Fibroblast of peridontal ligament (primary cell): ENCODE measurements around the gene RCAN2.

Source experiments
- DNase-seq: peaks from one replicate; pipeline ENCODE4 v3.0.0-alpha.2; 2010; ENCODE audit errors: extremely low read depth

RCAN2 gene

DNA sequence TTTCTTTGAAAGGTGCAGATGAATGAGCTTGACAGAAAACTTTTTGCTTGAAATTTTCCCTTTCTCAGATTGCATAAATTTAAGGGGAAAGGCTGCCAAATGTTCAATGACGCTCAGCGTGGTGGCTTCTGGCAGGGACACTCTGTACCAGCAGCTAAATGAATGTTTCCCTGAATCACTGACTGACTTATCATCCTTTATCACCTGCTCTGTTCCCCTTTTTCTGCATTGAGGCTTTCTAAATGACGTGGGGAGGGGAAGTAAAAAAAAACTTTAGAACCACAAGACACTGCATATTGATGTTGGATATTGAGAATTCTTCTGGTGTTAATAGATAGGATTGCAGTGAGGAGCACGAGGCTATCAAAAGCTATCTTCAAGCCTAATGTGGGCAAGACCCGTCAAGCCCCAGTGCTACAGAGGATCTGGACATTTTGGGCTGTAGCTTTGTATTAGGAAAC, 273.5 kb downstream of the RCAN2 start:
- DNase-seq, result no peak

DNA sequence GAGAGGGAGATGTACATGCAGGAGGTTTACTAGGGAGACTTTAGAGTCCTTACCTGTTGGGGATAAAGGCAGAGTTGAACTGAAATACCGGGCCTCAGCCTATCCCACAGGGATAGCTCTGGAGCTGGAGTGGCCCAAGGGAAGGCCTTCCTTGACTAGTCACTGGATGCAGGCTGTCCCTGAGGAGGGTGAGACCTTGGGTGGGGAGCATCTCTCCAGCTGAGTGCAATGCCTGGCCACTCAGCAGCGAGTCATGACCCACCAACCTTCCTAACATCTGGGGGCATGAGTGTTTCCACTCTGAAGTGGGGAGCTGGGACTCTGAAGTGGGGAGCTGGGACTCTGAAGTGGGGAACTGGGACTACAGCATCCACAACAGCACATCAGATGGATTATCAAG, 274.4 kb downstream of the RCAN2 start:
- no peak for DNase-seq

DNA sequence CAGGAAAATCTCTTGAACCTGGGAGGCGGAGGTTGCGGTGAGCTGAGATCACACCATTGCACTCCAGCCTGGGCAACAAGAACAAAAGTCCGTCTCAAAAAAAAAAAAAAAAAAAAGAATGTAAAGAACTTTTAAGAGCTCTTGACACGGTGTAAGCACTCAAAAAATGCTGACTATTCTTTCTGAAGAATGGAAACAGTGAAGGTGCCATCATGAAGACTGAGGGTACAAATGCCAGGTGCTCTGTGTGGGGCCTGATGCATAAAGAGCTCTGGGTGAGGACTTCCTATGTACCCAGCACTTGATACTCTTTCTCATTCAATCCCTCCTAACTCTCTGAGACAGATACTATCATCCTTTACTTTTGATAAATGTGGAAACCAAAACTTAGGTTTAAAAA, 275.5 kb downstream of the RCAN2 start:
- no peak for DNase-seq

DNA sequence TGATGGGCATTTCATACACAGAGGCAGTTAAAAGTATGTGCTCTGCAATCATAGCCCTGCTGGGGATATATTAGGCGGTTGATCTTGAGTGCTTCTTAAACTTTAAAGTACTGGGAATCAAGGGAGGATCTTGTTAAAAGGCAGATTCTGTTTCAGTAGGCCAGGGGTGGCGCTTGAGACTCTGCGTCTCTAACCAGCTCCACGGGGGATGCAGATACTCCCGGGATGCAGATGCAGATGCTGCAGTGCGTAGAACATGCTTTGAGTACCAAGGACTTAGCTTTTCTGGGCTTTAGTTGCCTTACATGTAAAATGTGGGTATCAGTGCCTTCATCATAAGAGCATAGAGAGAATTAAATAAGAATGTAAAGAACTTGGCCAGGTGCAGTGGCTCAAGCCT, 276.0 kb downstream of the RCAN2 start:
- no peak for DNase-seq

DNA sequence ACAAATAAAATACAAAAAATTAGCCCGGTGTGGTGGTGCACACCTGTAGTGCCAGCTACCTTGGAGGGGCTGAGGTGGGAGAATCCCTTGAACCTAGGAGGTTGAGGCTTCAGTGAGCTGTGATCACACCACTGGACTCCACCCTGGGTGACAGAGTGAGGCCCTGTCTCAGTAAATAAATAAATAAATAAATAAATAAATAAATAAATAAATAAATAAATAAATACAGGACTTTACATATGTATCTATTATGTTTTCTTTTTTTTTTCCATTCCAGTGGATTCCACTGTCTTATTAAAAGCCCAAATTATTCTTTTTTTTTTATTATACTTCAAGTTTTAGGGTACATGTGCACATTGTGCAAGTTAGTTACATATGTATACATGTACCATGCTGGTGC, 279.3 kb downstream of the RCAN2 start:
- DNase-seq, result no peak

DNA sequence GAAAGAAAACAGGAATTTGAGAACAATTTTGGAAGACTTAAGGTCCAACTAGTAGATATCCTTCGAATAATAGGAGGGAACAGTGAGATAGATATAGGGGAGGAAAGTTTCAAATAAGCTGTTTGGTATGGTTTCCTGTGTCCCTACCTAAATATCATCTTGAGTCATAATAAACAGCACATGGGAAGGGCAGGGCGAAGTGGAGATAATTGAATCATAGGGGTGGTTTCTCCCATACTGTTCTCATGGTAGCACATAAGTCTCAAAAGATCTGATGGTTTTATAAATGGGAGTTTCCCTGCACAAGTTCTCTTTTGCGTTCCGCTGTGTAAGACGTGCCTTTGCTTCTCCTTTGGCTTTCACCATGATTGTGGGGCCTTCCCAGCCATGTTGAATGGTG, 281.0 kb downstream of the RCAN2 start:
- DNase-seq, result no peak

DNA sequence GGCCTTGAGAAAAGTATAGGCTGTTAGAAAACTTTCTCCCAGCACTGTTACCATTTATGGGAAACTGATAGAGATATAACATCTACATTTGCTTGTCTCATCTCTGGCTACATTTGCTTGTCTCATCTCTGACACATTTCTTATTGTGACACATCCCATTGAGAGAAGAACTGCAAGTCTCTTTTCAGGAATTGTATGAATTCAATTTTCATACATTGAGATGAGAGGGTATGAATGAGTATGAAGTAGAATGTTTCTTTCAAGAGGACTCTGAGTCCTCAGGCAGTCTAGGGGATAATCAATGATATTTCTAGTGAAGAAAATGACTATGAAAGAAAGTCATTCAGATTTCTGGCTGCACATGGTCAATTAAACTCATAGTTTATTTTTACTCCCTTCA, 282.9 kb downstream of the RCAN2 start:
- DNase-seq, result no peak

DNA sequence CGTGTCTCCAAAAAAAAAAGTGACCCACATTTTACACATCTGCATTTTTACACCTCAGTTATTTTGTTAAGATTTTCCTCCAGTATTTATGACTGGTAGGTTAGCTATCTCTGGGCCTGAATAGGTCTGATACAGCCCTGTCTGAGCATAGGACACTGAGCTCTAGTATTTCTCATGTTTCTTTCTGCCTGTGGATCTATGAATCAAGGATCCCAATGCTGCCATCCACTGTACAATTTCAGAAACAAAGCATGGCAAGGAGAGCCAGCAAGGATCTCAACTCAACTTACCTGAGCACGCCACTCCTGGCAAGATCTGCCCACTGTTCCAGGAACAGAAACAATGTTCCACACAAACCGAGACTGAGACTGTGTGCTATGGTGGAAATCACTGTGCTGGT, 284.1 kb downstream of the RCAN2 start:
- DNase-seq, result no peak

DNA sequence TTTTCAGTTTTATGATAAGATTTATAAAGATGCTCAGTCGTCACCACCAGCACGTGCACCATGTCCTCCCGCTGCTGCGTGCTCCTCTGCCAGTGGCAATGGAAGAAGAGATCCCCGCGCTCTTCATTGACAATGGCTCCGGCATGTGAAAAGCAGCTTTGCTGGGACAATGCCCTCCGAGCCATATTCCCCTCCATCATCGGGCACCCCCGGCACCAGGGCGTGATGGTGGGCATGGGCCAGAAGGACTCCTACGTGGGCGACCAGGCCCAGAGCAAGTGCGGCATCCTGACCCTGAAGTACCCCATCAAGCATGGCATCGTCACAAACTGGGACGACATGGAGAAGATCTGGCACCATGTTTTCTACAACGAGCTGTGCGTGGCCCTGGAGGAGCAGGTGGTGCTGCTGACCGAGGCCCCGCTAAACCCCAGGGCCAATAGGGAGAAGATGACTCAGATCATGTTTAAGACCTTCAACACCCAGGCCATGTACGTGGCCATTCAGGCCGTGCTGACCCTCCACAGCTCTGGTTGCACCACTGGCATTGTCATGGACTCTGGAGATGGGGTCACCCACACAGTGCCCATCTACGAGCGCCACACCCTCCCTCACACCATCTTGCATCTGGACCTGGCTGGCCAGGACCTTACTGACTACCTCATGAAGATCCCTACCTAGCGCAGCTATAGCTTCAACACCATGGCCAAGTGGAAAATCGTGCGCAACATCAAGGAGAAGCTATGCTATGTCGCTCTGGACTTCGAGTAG, 286.2 kb downstream of the RCAN2 start:
- no peak for DNase-seq

DNA sequence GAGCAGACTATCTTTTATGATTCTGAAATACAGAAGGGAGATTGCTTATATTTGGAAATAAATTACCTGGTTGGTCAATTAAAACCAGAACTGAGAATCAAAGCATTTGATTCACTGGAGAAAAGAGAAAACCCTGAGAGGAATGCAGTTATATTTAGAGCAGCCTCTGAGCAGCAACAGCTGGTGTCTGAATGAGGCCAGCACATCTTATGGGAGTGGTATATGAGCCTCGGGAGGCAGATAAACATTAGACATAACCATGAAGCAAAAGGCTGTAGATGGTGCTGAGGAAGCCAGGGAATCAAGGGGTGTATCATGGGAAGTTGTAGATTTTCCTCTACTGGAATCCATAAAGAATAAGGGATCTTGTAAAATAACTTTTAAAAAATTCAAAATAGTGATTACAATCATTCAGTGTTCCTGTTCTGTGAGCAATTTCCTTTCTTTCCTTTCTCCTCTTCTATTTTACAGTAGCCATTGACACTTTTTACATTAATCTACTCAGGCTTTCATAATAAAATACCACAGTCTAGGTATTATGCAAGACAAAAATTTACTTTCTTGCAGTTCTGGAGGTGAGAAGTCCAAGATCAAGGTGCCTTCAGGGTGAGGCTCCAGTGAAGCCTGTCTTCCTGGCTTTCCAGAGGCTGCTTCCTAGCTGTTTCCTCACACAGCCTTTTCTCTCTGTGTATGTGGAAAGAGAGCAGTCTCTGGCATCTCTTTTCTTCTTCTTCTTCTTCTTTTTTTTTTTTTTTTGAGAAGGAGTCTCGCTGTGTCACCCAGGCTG, 287.7 kb downstream of the RCAN2 start:
- DNase-seq, result no peak

DNA sequence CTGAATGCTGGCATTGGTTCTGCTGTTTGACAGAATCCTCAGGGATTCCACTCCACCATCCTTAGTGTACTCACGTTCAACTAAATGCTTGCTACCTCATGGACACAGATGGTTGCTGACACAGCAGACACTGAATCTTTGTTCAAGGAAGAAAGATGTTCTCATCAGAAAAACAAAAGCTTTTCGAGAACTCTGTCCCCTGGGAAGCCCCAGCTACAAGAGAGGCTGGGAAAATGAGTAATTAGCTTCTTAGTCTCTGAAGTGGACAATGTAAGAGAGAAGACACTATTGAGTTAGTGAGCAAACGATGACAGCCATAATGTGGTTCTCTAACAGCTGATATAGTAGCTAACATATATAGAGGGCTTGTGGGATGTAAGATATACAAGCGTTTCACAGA, 289.5 kb downstream of the RCAN2 start:
- DNase-seq, result no peak

DNA sequence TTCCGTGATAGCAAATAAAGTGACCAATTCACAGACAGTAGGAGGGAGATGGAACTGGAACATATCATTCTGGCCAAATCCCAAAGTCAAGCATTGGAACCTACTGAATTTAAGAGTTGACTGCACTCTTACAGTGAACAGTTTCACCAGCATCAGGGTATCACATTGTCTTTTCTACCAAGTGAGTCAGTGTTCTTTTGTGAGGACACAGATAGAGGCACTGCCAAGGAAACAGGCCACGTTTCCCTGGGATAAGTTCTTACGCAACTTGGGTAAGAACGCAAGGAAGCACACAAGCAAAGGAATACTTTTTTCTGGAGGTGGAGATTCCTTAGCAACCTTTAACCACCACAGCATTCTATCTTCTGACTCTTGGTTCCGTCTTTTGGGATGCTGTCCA, 291.9 kb downstream of the RCAN2 start:
- DNase-seq, result peak; percentile 5

DNA sequence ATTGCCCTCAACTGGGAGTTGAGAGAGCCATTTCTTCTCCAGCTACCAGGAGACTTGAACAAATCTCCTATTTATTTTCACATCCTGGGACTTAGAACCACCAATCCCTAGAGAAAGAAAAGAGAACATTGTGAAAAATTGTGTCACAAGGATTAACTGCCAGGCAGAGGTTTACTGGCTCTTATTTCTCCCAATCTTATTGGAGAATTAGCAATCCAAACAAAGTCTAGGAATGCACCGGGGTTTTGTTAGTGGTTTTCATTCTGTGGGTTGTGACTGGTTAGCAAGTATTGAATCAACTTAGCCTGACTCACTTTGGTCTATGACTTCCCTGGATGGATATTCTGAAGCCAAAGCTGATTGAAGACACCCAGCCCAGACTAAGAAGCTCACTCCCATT, 299.3 kb downstream of the RCAN2 start:
- peak; percentile 89 for DNase-seq

DNA sequence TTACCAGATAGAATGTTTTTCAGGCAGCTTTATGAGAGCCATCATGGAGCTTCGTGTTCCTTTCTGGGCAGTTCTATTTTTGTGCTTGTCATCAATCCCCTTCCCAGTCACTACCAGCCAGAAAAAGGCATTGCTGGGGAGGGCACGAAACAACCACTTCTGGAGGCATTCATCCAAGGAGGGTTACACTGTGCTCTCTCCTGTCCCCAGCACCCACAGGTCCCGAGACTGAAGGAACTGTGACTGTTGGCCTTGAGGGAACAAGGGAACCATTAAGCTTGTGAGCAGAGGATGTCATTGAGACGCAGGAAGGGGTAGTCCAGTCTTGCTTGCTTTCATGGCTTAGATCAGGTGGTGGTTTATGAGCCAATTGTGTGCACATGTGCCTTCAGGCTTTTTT, 300.4 kb downstream of the RCAN2 start:
- DNase-seq, result no peak

DNA sequence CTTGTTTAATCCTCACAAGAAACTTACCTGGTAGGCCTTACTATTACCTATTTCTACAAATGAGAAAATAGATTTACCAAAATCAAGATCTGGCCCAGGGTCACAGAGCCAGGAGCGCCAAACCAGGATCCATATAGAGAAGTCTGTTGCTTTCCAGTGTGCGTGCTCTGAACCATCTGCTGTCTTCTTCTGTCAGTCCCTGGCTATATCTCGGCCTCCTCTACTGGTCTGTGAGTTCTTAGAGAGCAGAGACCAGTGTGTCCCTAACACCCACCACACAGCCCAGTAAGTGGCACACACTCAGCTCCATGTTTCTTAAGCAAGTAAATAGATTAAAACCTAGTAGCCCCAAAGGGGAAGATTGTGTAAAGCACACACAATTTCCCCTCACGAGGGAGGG, 301.5 kb downstream of the RCAN2 start:
- DNase-seq, result no peak

DNA sequence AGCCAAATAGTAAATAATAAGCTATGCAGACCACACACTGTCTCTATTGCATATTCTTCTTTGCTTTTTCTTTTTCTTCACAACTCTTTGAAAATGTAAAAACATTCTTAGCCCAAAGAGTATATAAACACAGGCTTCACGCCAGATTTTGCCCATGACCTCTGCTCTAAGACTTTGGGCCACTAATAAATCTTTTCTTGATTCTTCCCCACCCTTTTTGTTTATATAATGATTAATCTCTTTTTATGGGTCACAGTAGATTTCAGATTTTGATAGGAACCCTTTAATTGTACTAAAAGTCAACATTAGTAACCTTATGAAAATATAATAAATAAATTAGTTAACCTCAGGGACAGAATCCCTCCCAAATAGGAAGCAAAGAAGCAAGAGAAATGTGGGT, 304.7 kb downstream of the RCAN2 start:
- DNase-seq, result no peak

DNA sequence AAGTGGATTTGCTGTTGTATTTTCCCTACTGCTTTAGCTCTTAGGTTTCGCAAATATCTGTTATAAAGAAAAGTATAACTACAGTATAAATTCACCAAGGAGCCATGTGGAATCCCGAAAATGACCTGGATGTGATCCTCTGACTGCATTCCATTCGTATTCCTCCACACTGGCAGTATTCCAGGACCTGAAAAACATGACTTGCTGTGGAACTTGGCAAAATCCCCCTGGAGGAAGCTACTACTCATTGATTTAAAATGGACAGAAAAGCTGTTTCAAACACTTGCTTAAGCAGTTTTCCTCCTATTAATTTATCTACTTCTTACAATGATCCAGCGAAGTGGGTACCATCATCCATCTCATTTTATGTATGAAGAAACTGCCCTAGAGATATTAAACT, 307.1 kb downstream of the RCAN2 start:
- DNase-seq, result peak; percentile 90

DNA sequence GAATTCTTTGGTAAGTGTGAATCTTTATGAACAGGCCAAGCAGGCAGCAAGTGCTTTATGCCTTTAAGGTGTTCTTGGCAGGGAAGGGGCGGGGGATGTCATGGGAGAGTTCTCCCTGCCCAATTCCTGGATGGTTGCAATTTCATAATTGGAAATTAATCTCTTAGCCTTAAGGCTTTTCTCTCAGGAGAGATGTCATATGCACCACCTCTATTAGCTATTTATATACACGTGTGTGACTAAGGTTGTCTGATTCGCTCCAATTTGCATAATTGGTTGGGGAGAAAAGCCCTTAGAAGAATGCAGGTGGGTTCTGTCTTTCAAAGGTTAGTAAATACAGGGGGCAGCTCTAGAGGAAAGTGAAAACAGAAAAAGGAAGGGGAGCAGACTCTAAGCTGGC, 315.3 kb downstream of the RCAN2 start:
- no peak for DNase-seq

DNA sequence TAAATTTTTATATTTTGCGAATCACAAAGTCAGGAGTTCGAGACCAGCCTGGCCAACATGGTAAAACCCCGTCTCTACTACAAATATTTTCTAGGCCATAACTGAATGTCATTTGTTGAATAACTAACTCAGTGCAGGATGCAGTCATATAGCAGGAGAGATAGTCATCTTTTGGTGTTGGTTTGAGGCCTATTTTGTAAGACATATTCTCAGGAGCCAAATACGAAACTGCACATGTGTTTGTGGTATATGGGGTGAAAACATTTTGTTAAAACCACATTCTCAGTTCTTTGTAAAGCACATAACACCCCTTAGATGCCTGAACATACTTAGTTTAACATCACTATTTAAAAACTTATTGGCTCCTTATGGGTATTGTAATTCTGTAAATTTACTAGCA, 315.8 kb downstream of the RCAN2 start:
- no peak for DNase-seq

DNA sequence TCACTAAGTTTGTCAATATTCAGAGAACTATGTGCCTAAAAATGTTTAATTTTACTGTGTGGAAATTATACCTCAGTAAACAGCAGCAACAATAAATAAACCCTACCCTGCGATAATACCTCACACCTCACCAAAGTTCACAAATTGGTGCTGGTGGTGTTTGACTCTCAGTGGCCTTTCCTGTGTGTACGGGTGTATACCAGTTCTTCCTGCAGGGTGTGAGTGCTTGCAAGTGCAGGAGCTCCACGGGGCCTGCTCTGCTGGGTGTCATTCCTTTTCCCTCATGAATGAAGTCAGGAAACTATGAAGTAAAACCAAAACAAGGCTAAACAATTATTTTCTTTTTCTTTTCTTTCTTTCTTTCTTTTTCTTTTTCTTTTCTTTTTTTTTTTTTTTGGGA, 316.3 kb downstream of the RCAN2 start:
- DNase-seq, result no peak

DNA sequence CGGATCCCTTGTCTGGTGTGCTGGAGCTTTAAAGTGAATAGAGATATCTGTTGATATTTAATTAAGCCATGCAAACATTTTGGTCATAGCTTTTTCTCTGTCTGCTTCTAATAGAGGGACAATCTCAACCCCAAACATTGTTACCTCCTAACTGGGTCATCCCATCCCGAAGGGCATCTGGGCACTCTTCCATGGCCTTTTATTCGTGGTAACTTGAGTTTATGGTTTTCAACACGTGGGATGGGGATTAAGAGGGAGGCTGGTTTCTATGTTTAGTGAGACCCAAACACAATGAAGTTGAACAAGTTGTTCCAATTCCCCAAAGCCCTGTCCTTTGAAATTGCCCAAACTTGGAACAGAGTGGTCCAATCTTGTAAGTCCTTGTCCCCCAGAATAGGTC, 319.1 kb downstream of the RCAN2 start:
- DNase-seq, result no peak
